ENCODE measurements around the gene CALHM6. TPM values are rescaled to one million over a fixed set of nuclear protein-coding genes. Genes with fewer than 3 reads are reported as not detected.
A peak's percentile ranks its signal among the peaks of the same experiment; 100 is the strongest.

The CALHM6 gene
- total and polyA plus RNA-seq, 9 of the 15 experiments (the other 6 are each of a cell fraction or from before 2014, with no cell fraction given) = 0.24 TPM; not detected in 8

DNA sequence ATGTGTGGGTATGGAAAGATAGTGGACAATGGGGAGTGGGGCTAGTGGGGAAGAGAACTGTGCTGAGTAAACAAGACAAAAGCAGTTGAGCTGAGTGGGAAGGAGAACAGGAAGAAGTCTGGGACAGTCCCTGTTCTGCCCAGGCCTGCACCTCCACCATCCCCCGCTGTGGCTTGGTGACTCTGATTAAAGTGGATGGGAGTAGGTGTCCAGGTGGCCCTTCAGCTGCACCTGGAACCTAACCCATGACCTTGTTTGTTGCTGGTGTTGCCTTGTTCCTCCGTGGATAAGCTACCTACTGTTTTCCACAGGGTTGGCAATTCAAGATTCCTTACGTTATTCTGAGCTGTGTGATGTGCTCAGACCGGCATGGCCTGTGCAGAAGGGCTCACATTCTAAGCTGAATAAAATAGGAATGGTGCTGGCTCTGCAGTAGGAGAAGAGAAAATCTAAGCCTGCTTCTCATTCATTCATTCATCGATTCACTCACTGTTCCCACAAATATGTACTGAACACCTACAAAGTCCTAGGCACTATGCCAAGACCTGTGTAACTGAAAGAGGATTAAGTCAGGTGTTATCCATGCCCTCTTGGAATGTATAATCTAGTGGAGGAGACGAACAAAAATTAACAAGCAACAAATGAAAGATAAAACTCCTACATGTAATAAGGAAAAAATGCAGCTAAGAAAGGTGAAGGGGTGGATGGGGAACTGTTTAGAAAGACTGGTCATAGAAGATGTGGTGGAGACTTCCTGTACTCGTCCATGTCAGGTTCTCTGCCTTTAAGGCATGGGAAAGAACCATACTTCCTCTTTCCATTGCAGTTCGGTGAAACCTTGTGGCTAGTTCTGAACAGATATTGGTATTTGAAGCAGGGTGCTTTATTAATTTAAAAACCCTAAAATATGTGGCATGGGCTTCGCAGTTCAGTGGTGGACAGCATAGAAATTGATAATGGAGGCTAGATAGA, 10.1 kb upstream of the CALHM6 start:
- CTCF ChIA-PET (ENCODE audit: low intra/inter-chr PET ratio) = no interaction called here
- Histone ChIP-seq H2AFZ (ENCODE audit: low read depth, low read length) (peak overlapping the region; percentile 75), H3K9me3 (replicated peaks; ENCODE audit: control insufficient read depth, insufficient read depth, low read depth, low read length) (no peaks in the 10 kb centered on the region), H3K4me2 (ENCODE audit: insufficient read depth, low read length) (peak overlapping the region; percentile 7; the same call in 1 of the 2 replicates), H3K9me1 (ENCODE audit: control insufficient read depth, insufficient read depth, low read length) (no peaks in the 10 kb centered on the region), H4K20me1 (replicated peaks; ENCODE audit: control insufficient read depth, insufficient read depth, low read length) (no peaks in the 10 kb centered on the region), H3K36me3 (ENCODE audit: control insufficient read depth, insufficient read depth, low read length) (no peaks in the 10 kb centered on the region), H3K4me3 (no peak overlapping the region), H3K4me1 (replicated peaks in 1 of 2; ENCODE audit: control insufficient read depth in 2 of 2, insufficient read depth in 2 of 2, low read length in 2 of 2) (peaks cover 0 to 7% of the 10 kb centered on the region in 2 experiments; a peak in 2 of 5 replicates), H3K9ac (ENCODE audit: insufficient read depth in 1 of 2, low read depth in 2 of 2, low read length in 2 of 2) (no peak overlapping the region), H3K27me3 (ENCODE audit: control insufficient read depth in 2 of 2, insufficient read depth in 2 of 2, low read length in 2 of 2) (no peaks in the 10 kb centered on the region), H3K79me2 (ENCODE audit: control insufficient read depth, insufficient read depth, low read length) (no peaks in the 10 kb centered on the region), H3K27ac (ENCODE audit: extremely low read depth, low read depth, low read length) (no peak overlapping the region)
- BruUV-seq (replicated peaks) = no TSS peak
- DNase-seq (ENCODE audit: extremely low read depth in 1 of 4, low spot score in 3 of 4) = peak in 1 of 4 experiments; percentile 17
- peak; percentile 77 for ATAC-seq
- POLR2A ChIA-PET = interaction anchor here (0.6 to 1.3 kb wide), 3 partner anchors 11 to 180 kb away, joined by 3 to 4 read pairs (median 4); no protein-coding TSS in a partner anchor
- FAIRE-seq = no peak
- in situ Hi-C loops (cut with MboI) = no loop called here
- WGBS (ENCODE audit: insufficient coverage, low coverage, missing lambda C conversion rate) = 7% methylated on average over 9 of the region's 9 CpGs
- intact Hi-C loops (cut with micrococcal nuclease) = no loop called here
- TF ChIP-seq SRSF9 (IDR thresholded peaks at IDR 0.05; ENCODE audit: borderline replicate concordance, low read depth, low read length) (no peak), PTTG1 (tag; IDR thresholded peaks at IDR 0.05; ENCODE audit: low read depth) (no peak), FOXA3 (CRISPR knock-in tag; conservative IDR thresholded peaks at IDR 0.05 in 1 of 2, IDR thresholded peaks at IDR 0.05 in 1 of 2) (peak in 1 of 2 experiments; percentile 91; a peak in 2 of 4 replicates), SPI1 (IDR thresholded peaks at IDR 0.05; ENCODE audit: borderline replicate concordance, low read depth, low read length) (0 out of 2 replicates have a peak, but pooled peaks have one; percentile 15), L3MBTL2 (IDR thresholded peaks at IDR 0.05) (0 out of 2 replicates have a peak, but pooled peaks have one; percentile 28), ZBTB17 (CRISPR knock-in tag; IDR thresholded peaks at IDR 0.05) (peak; percentile 89), YBX1 (IDR thresholded peaks at IDR 0.05) (no peak), ZNF274 (IDR thresholded peaks at IDR 0.05; ENCODE audit: borderline replicate concordance, low read depth, low read length) (no peak), CBFA2T3 (IDR thresholded peaks at IDR 0.05) (peak; percentile 21; the same call in 1 of the 2 replicates), ZNF24 (IDR thresholded peaks at IDR 0.05) (0 out of 2 replicates have a peak, but pooled peaks have one; percentile 36), ELF1 (tag; IDR thresholded peaks at IDR 0.05) (peak; percentile 36; the same call in 1 of the 2 replicates), NFIC (IDR thresholded peaks at IDR 0.05) (0 out of 2 replicates have a peak, but pooled peaks have one; percentile 29), GABPA (tag; conservative IDR thresholded peaks at IDR 0.05; ENCODE audit: low read depth) (0 out of 2 replicates have a peak, but pooled peaks have one; percentile 22)
- TF ChIP-seq, protein P1, sequence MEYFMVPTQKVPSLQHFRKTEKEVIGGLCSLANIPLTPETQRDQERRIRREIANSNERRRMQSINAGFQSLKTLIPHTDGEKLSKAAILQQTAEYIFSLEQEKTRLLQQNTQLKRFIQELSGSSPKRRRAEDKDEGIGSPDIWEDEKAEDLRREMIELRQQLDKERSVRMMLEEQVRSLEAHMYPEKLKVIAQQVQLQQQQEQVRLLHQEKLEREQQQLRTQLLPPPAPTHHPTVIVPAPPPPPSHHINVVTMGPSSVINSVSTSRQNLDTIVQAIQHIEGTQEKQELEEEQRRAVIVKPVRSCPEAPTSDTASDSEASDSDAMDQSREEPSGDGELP (CRISPR knock-in tag; IDR thresholded peaks at IDR 0.05; ENCODE audit: borderline replicate concordance) = no peak
- TF ChIP-seq, protein P2, sequence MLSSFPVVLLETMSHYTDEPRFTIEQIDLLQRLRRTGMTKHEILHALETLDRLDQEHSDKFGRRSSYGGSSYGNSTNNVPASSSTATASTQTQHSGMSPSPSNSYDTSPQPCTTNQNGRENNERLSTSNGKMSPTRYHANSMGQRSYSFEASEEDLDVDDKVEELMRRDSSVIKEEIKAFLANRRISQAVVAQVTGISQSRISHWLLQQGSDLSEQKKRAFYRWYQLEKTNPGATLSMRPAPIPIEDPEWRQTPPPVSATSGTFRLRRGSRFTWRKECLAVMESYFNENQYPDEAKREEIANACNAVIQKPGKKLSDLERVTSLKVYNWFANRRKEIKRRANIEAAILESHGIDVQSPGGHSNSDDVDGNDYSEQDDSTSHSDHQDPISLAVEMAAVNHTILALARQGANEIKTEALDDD (IDR thresholded peaks at IDR 0.05) = 0 out of 2 replicates have a peak, but pooled peaks have one; percentile 9
- TF ChIP-seq, protein P3, sequence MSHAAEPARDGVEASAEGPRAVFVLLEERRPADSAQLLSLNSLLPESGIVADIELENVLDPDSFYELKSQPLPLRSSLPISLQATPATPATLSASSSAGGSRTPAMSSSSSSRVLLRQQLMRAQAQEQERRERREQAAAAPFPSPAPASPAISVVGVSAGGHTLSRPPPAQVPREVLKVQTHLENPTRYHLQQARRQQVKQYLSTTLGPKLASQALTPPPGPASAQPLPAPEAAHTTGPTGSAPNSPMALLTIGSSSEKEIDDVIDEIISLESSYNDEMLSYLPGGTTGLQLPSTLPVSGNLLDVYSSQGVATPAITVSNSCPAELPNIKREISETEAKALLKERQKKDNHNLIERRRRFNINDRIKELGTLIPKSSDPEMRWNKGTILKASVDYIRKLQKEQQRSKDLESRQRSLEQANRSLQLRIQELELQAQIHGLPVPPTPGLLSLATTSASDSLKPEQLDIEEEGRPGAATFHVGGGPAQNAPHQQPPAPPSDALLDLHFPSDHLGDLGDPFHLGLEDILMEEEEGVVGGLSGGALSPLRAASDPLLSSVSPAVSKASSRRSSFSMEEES (CRISPR knock-in tag; IDR thresholded peaks at IDR 0.05) = no peak
